Keratinocyte (primary cell): ENCODE data around the gene CTDSP2. TPM values are rescaled to one million over a fixed set of nuclear protein-coding genes. Genes with fewer than 3 reads are reported as not detected.
A peak's percentile ranks its signal among the peaks of the same experiment; 100 is the strongest.

ENCODE experiments used
- DNase-seq: peaks from one replicate; pipeline ENCODE4 v3.0.0-alpha.2; 2011; ENCODE audit warnings: low read depth, missing footprints, low spot score
- FAIRE-seq: peaks from 2 replicates; lab custom pipeline; 2011; peaks lifted over from hg19 to GRCh38; lab: Jason Lieb, UNC
- H2AFZ ChIP-seq: 2 replicates; pipeline ENCODE4 v1.6.0; 2012; ENCODE audit warnings: low read length, control low read depth, inconsistent platforms; ENCODE audit not compliant: control insufficient read depth
- H3K27ac ChIP-seq: 2 replicates; pipeline ENCODE4 v1.5.1; 2011; ENCODE audit warnings: low read length; ENCODE audit not compliant: control insufficient read depth, insufficient read depth
- H3K27me3 ChIP-seq: 3 replicates; pipeline ENCODE4 v1.6.0; 2011; ENCODE audit warnings: low read length; ENCODE audit not compliant: control insufficient read depth, insufficient read depth; ENCODE audit errors: extremely low read depth
- H3K36me3 ChIP-seq, 2 experiments: 2 replicates in 1 of 2; 3 replicates in 1 of 2; pipeline ENCODE4 v1.5.1; 2011; ENCODE audit warnings: low read length in 2 of 2, mild to moderate bottlenecking in 1 of 2; ENCODE audit not compliant: control insufficient read depth in 2 of 2, insufficient read depth in 2 of 2; ENCODE audit errors: extremely low read depth in 1 of 2
- H3K4me1 ChIP-seq: 3 replicates; pipeline ENCODE4 v1.5.1; 2011; ENCODE audit warnings: low read length; ENCODE audit not compliant: control insufficient read depth, insufficient read depth; ENCODE audit errors: extremely low read depth
- H3K4me2 ChIP-seq: 3 replicates; pipeline ENCODE4 v1.6.0; 2011; ENCODE audit warnings: low read depth, low read length; ENCODE audit not compliant: control insufficient read depth, insufficient read depth; ENCODE audit errors: extremely low read depth
- H3K4me3 ChIP-seq, 3 experiments: fragments of 200-600 bp in 1 of 3; sonication (generic) in 1 of 3; 2 replicates in 2 of 3; 3 replicates in 1 of 3; pipeline ENCODE4 v1.5.1; 2011 to 2016; ENCODE audit warnings: low read length in 3 of 3, mild to moderate bottlenecking in 3 of 3, control low read depth in 2 of 3, inconsistent platforms in 1 of 3, low read depth in 1 of 3, mixed read lengths in 1 of 3, mixed run types in 1 of 3, moderate library complexity in 1 of 3; ENCODE audit not compliant: control insufficient read depth in 2 of 3, insufficient read depth in 2 of 3; ENCODE audit errors: extremely low read depth in 1 of 3
- H3K79me2 ChIP-seq: 2 replicates; pipeline ENCODE4 v1.6.0; 2012; ENCODE audit warnings: low read length; ENCODE audit not compliant: control insufficient read depth, insufficient read depth
- H3K9ac ChIP-seq: 3 replicates; pipeline ENCODE4 v1.6.0; 2011; ENCODE audit warnings: low read length; ENCODE audit not compliant: control insufficient read depth, insufficient read depth; ENCODE audit errors: extremely low read depth
- H3K9me1 ChIP-seq: 3 replicates; pipeline ENCODE4 v1.6.0; 2011; ENCODE audit warnings: low read length; ENCODE audit not compliant: control insufficient read depth, insufficient read depth; ENCODE audit errors: extremely low read depth
- H3K9me3 ChIP-seq: 2 replicates; pipeline ENCODE4 v1.5.1; 2012; ENCODE audit warnings: low read depth, low read length; ENCODE audit not compliant: control insufficient read depth
- H4K20me1 ChIP-seq: 3 replicates; pipeline ENCODE4 v1.6.0; 2011; ENCODE audit warnings: low read length; ENCODE audit not compliant: control insufficient read depth, insufficient read depth; ENCODE audit errors: extremely low read depth
- CTCF ChIP-seq, 3 experiments: IDR thresholded peaks in 1 of 3; conservative IDR thresholded peaks in 1 of 3; optimal IDR thresholded peaks in 1 of 3; 2 replicates in 2 of 3; 3 replicates in 1 of 3; pipeline versions ENCODE3 to v1.5.1; 2011; ENCODE audit warnings: low read length in 3 of 3, mild to moderate bottlenecking in 3 of 3, moderate library complexity in 2 of 3, control low read depth in 1 of 3, inconsistent platforms in 1 of 3; ENCODE audit not compliant: insufficient read depth in 2 of 3; ENCODE audit errors: extremely low read depth in 1 of 3
- EZH2 ChIP-seq: IDR thresholded peaks from one replicate; pipeline ENCODE4 v1.6.1; 2012; ENCODE audit warnings: inconsistent platforms, mild to moderate bottlenecking, low read length, moderate library complexity
- dilution Hi-C: fragments of 300-500 bp; cut with MboI; formaldehyde crosslinking; loops from one replicate; pipeline ENCODE4 v1.7.0; 2020; ENCODE audit warnings: low sequenced_read_pairs; ENCODE audit not compliant: extremely low pct_ligation_motif_present
- polyA plus RNA-seq, 5 experiments: library from polyadenylated mRNA; depleted of rRNA in 3 of 5; stranded (reverse) in 3 of 5; stranded (forward) in 1 of 5; unstranded in 1 of 5; fragments of >200 nt; gene quantifications; 1 replicate in 1 of 5; 2 replicates in 3 of 5; 3 replicates in 1 of 5; pipeline versions ENCODE4 v1.2.1 to v1.2.3, GENCODE V29; 2011 to 2012; ENCODE audit warnings: missing spikeins in 2 of 5, low read depth in 1 of 5, low replicate concordance in 1 of 5

Gene CTDSP2
- polyA plus RNA-seq, 1 donor (not counting 4 experiments of a cell fraction or from before 2014, with no cell fraction given): 54.6 TPM

- FAIRE-seq: peak; percentile 39
- H3K4me2 ChIP-seq: no peak overlapping the region
- no peaks in the 10 kb centered on the region for H4K20me1 ChIP-seq
- dilution Hi-C loops: no loop called here
- no peaks in the 10 kb centered on the region for H3K27me3 ChIP-seq
- no peak overlapping the region for H3K9ac ChIP-seq
- no peaks in the 10 kb centered on the region for H3K4me1 ChIP-seq
- TF ChIP-seq CTCF (optimal IDR thresholded peaks at IDR 0.05 in 1 of 3, IDR thresholded peaks at IDR 0.05 in 1 of 3, conservative IDR thresholded peaks at IDR 0.05 in 1 of 3; ENCODE audit: extremely low read depth in 1 of 3, insufficient read depth in 2 of 3, low read length in 3 of 3): peak; percentile 74 to 90 (median 87)
- no peak for TF ChIP-seq EZH2
- H2AFZ ChIP-seq: peak overlapping the region; percentile 43
- H3K27ac ChIP-seq: no peak overlapping the region
- no peaks in the 10 kb centered on the region for H3K79me2 ChIP-seq
- DNase-seq: no peak
- peaks cover 3 to 27% of the 10 kb centered on the region in 2 experiments for H3K36me3 ChIP-seq
- H3K4me3 ChIP-seq: no peak overlapping the region
- no peaks in the 10 kb centered on the region for H3K9me1 ChIP-seq
- H3K9me3 ChIP-seq: no peaks in the 10 kb centered on the region
These were observed 43.1 kb downstream of the CTDSP2 start for GRCh38 chr12:57803319-57803893.

- Histone ChIP-seq H3K4me1 (no peaks in the 10 kb centered on the region), H3K79me2 (no peaks in the 10 kb centered on the region), H3K9me3 (no peaks in the 10 kb centered on the region), H3K9me1 (no peaks in the 10 kb centered on the region), H3K27ac (no peak overlapping the region), H3K4me2 (no peak overlapping the region), H2AFZ (no peak overlapping the region), H3K36me3 (peaks cover 6 to 22% of the 10 kb centered on the region in 2 experiments), H3K9ac (no peak overlapping the region), H3K27me3 (no peaks in the 10 kb centered on the region), H3K4me3 (no peak overlapping the region), H4K20me1 (no peaks in the 10 kb centered on the region)
- dilution Hi-C loops: no loop called here
- FAIRE-seq (no peak), DNase-seq (no peak)
- no peak for TF ChIP-seq EZH2
- TF ChIP-seq CTCF (optimal IDR thresholded peaks at IDR 0.05 in 1 of 3, IDR thresholded peaks at IDR 0.05 in 1 of 3, conservative IDR thresholded peaks at IDR 0.05 in 1 of 3; ENCODE audit: extremely low read depth in 1 of 3, insufficient read depth in 2 of 3, low read length in 3 of 3): no peak
These were observed 43.9 kb downstream of the CTDSP2 start for GRCh38 chr12:57802607-57803006.
